HG03354 (cell line): Measurements from ENCODE around the gene CFAP74.
"Not testable (repeated sequence)": the region's sequence is repeated elsewhere in the genome, so short reads cannot be mapped to it uniquely, and the experiment has no call there.

Source experiments
- ATAC-seq: cut with Tn5 transposase; IDR thresholded peaks from one replicate; pipeline ENCODE4 v1.9.1; 2021; ENCODE audit warnings: mild to moderate bottlenecking; ENCODE audit not compliant: unreplicated experiment, poor library complexity, severe bottlenecking

CFAP74 gene

DNA sequence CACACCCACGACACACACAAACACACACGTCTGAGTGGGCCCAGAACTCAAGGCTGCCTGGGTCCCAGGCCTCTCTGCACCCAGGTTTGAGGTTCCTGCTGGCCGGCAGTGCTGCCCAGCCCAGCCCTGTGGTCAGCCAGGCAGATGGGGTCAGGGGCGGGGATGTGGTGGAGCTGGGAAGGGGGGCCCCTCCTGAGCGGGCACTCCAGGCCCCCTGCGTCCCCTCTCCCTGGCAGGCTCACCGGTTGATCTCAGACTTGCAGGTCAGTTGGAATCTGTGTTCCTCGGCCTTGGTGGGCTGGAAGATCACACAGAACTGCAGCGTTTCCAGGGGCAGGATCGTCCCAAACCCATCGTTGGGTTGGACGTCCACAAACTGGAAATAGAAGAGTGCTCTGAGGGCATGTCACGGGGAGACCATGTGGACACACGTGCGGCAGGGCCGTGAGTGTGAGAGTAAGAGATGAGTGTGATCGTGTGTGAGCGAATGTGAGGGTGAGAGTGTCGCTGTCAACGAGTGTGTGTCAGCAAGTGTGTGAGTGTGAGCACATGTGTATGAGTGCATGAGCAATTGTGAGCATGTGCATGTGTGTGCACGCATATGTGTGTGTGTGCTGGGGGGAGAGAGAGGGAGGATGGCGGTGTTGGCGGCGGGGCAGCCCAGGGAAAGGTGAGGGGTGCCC lies 64.8 kb downstream of the CFAP74 start:
- no peak for ATAC-seq

- ATAC-seq = no peak
These were observed 65.4 kb downstream of the CFAP74 start for GRCh38 chr1:1938276-1938573.

GRCh38 chr1:1937549-1938275 lies 65.9 kb downstream of the CFAP74 start:
- ATAC-seq = no peak

GRCh38 chr1:1937061-1937460 lies 66.5 kb downstream of the CFAP74 start:
- no peak for ATAC-seq

- ATAC-seq = not testable (repeated sequence)
These were observed 68.7 kb downstream of the CFAP74 start for GRCh38 chr1:1934848-1935247.

- no peak for ATAC-seq
These were observed 73.7 kb downstream of the CFAP74 start for GRCh38 chr1:1929639-1930545.

GRCh38 chr1:1929102-1929638 lies 74.4 kb downstream of the CFAP74 start:
- no peak for ATAC-seq

DNA sequence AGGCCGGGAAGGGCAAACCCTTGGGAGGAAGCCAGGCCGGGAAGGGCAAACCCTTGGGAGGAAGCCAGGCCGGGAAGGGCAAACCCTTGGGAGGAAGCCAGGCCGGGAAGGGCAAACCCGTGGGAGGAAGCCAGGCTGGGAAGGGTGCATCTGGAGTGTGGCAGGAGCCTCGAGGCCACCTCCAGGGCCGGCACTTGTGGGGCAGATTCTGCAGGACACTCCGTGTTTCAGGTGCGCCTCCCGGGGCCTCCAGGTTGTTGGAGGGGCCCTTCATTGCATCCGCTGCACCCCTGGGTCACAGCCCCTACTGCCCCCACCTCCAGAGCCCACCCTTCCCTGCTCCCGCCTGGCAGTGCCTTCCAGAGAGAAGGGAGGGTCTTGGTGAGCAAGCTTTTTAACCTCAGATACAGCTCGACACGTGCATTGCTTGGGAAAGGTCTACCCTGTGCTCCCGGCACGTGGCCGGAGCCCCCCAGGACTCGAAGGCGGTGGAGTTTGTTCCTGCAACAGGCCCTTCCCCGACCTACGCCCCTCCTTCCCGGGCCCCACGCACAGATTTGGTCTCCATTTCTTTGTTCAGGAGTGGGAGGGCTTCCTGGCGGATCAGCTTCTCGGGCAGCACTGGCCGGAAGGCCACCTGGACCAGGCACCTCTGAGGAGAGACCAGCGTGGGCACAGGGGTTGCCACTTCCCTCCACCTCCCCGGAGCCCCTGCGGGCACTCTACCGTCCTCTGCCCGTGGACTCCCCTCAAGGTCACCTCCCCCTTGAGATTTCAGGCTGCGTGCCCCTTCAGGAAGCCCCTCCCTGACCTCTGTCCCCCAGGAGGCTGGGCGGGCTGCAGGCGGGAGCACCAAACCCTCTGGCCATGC lies 75.1 kb downstream of the CFAP74 start:
- ATAC-seq = no peak

DNA sequence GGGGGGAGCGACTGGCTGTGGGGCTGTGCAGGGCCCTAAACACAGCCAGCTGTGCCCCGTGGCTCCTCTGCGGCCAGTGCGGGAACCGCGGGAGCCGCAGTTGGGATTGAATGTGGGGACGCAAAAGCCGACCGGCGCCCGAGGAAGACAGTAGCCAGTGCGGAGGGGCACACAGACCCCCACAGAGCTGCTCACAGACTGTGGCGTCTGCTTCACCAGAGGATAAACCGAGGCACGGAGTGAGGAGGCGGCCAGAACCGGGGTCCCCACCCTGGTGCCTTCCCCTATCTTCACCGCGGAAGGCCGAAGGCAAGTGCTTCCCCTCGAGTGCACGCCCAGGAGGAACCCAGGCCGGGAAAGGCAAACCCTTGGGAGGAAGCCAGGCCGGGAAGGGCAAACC lies 75.8 kb downstream of the CFAP74 start:
- ATAC-seq = no peak

DNA sequence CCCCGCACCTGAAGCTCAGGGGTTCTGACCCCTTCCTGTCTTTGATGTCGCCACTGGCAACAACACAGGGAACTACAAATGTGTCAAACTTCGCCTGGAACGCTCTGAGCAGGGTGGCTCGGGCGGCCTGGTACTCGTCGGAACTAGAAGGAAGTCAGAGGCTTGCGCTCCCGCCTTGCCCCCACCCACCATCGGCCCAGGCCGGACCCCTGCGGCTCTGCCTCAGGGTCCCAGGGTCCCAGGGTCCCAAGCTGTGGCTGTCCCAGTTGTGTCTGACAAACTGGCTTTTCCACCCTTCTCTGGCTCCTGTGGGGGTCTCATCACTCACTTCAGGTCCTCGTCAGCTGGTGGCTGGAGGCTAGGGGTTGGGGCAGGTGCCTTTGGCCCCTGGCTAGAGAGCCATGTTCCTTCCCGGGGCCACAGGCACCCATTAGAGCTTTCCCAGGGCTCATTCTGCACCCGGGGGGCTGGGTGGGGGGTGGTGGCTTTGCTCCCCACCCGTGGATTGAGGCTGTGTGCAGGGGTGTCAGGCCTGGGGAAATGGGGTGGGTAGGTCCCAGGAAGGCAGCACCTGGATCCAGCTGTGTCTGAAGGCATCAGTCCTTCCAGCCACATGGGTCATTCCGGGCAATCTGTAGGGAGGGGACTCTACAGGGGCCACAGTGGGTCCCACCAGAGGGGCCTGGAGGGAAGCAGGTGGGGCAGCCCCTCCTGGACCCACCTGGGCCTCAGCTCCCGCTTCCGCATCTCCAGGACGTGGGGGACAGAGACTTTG lies 76.5 kb downstream of the CFAP74 start:
- ATAC-seq = no peak

GRCh38 chr1:1926346-1926811 lies 77.2 kb downstream of the CFAP74 start:
- ATAC-seq = no peak

DNA sequence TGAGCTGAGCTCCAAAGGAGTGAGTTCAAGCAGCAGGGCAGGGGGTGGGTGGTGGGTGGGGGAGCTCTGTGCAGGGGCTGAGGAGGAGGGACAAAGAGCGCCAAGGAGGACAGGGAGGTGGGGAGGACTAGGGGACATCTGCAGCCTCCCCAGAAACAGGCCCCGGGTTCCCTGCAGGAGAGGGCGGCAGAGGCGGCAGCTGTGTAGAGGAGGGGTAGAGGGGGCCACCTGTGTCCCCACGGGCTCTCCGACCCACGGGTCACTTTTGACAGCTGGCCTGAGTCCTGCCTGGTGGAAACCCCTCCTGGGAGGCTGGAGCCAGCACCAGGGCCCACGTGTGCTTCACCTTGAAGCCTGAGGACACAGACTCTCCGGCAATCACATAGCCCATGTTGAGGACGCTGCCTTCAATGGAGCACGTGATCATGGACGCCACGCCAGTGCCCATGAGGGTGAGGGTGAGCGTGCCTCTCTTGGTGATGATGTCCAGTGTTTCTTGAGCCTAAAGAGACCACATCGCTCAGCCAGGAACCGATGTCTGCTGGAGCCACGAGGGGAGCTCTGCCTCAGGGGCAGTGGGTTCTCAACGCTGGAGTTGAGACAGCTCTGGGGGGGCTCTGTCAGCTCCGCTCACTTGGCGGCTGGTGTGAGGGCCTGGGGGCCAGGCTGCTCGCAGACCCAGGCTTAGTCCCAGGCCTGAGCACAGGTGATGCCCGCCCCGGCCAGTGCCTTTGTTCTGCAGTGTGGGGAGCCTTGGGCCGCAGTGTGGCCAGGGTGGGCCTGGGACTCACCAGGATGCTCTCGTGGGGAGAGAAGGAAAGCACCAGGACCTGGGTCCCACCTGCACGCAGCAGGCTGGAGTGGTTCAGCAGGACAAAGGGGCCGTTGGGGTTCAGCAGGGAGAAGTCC lies 77.9 kb downstream of the CFAP74 start:
- no peak for ATAC-seq

GRCh38 chr1:1924849-1925248 lies 78.7 kb downstream of the CFAP74 start:
- ATAC-seq = no peak

DNA sequence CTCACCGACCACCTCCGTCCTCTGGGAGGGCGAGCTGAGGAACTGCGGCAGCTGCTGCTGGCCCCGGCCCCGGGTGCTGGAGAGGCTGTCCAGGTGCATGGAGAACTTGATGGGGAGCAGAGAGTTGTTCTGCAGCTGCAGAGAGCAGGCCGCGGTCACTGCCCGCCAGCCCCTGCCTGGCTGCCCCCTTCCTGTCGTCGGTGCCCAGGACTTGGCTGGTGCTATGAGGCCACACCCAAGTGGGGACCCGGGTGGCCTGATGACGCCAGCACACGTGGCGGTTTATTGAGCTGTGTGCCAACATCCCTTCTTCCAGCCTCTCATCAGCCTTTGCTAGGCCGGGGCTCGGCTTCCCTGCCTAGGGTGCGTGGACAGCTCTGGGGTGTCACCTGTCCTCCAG lies 79.2 kb downstream of the CFAP74 start:
- ATAC-seq = no peak

DNA sequence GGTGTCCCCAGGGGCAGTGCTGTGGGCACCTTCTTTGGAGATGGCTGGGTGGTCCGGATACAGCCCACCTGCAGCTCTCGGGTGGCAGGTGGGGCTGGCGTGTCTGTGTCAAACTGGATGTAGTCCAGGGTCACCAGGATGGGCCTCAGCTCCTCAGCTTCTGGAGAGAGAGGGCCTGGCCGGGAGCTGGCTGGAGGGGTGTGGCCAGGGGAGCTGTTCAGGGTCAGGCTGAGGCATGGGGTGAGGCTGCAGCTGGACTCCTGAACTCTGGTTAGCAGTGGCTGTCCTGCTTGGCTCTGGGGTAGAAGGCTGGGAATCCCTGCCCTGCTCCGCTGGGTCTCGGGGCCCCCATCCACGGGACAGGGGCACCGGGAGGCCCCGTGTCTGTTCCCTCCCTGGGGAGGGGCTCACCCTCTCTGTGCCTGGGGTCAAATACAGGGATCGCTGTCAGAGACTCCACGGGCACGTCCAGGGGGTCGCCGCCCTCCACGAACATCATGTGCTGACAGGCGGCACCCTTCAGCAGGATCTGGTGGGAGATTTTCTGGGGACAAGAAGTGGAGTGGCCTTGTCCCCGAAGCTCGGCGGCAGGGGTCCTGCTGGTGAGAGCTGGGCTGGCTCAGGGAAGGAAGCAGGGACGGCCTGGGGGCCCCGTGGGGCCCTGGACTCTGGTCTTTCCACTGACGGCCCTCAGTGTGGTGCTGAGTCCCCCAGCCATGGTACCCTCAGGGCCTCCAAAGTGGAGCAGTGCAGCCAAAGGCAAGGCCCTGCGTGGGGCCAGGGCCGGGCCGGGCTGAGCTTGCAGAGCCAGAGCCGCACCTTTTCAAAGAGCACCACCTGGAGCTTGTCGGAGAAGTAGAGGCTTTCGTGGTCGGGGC lies 80.4 kb downstream of the CFAP74 start:
- no peak for ATAC-seq

DNA sequence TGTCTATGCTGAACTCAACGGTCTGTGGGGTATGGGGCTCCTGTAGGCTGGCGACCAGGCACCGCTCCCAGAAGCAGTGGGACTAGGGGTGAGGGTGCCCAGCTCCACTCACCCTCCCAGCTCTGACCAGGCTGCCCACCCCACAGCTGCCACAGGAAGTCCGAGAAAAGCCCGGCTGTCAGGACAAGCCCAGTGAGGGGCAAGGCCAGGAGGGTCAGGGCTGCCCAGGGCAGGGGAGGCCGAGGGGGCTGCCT lies 81.0 kb downstream of the CFAP74 start:
- ATAC-seq = no peak
